Central memory CD8-positive, alpha-beta T cell (primary cell): ENCODE data around the gene KDM1B.
A peak's percentile ranks its signal among the peaks of the same experiment; 100 is the strongest.
"Not testable (repeated sequence)": the region's sequence is repeated elsewhere in the genome, so short reads cannot be mapped to it uniquely, and the experiment has no call there.

ENCODE experiments used
- ATAC-seq: fragments of 150-1000 bp; cut with Tn5 transposase; replicated peaks from 2 replicates; pipeline ENCODE4 v1.10.0; 2022; ENCODE audit warnings: mild to moderate bottlenecking, moderate FRiP score, moderate number of reproducible peaks; ENCODE audit not compliant: poor library complexity, severe bottlenecking; ENCODE audit errors: extremely low read depth
- DNase-seq, 2 donors: peaks; one replicate each; pipeline ENCODE4 v3.0.0; 2021; ENCODE audit warnings: low spot score in 2 of 2
- H3K27ac Mint-ChIP-seq: one replicate; pipeline ENCODE4 v1.8.0; 2022; ENCODE audit warnings: low read depth, mild to moderate bottlenecking, moderate library complexity, mixed read lengths
- H3K27me3 Mint-ChIP-seq: one replicate; pipeline ENCODE4 v1.8.0; 2022; ENCODE audit warnings: mixed read lengths
- H3K36me3 Mint-ChIP-seq: one replicate; pipeline ENCODE4 v1.8.0; 2022; ENCODE audit warnings: mild to moderate bottlenecking, moderate library complexity, mixed read lengths; ENCODE audit not compliant: insufficient read depth
- H3K4me1 Mint-ChIP-seq: one replicate; pipeline ENCODE4 v1.8.0; 2022; ENCODE audit warnings: mixed read lengths
- H3K4me3 Mint-ChIP-seq: one replicate; pipeline ENCODE4 v1.8.0; 2022; ENCODE audit warnings: mild to moderate bottlenecking, moderate library complexity, mixed read lengths
- H3K9me3 Mint-ChIP-seq: one replicate; pipeline ENCODE4 v1.8.0; 2022; ENCODE audit warnings: mixed read lengths

The KDM1B gene

GRCh38 chr6:18227166-18227565, 71.9 kb downstream of the KDM1B start:
- Mint-ChIP-seq H3K4me1 (peaks cover 23% of the 10 kb centered on the region), H3K36me3 (peaks cover 40% of the 10 kb centered on the region)
- H3K27ac Mint-ChIP-seq, H3K4me3 Mint-ChIP-seq, ATAC-seq, H3K9me3 Mint-ChIP-seq, H3K27me3 Mint-ChIP-seq, DNase-seq: not testable (repeated sequence)

GRCh38 chr6:18228590-18228989, 73.4 kb downstream of the KDM1B start:
- peaks cover 45% of the 10 kb centered on the region for H3K36me3 Mint-ChIP-seq
- H3K4me3 Mint-ChIP-seq, H3K9me3 Mint-ChIP-seq, H3K27me3 Mint-ChIP-seq, DNase-seq, ATAC-seq: not testable (repeated sequence)
- peaks cover 29% of the 10 kb centered on the region for H3K4me1 Mint-ChIP-seq
- H3K27ac Mint-ChIP-seq, result peak overlapping the region; percentile 2

DNA sequence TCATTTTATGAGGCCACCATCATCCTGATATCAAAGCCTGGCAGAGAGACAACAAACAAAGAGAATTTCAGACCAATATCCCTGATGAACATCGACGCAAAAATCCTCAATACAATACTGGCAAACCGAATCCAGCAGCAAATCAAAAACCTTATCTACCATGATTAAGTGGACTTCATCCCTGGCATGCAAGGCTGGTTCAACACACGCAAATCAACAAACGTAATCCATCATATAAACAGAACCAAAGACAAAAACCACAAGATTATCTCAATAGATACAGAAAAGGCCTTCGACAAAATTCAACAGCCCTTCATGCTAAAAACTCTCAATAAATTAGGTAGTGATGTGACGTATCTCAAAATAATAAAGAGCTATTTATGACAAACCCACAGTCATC, 76.6 kb downstream of the KDM1B start:
- not testable (repeated sequence) for H3K4me3 Mint-ChIP-seq
- peak overlapping the region; percentile 74 for H3K27ac Mint-ChIP-seq
- H3K36me3 Mint-ChIP-seq, result peaks cover 50% of the 10 kb centered on the region

GRCh38 chr6:18233770-18234169, 78.5 kb downstream of the KDM1B start:
- not testable (repeated sequence) for DNase-seq, H3K4me3 Mint-ChIP-seq, H3K27ac Mint-ChIP-seq, ATAC-seq, H3K9me3 Mint-ChIP-seq, H3K27me3 Mint-ChIP-seq
- Mint-ChIP-seq H3K36me3 (peaks cover 55% of the 10 kb centered on the region), H3K4me1 (peaks cover 35% of the 10 kb centered on the region)

More for the DNA sequence above, 76.6 kb downstream of the KDM1B start:
- not testable (repeated sequence) for H3K9me3 Mint-ChIP-seq, DNase-seq, H3K27me3 Mint-ChIP-seq, ATAC-seq
- peaks cover 35% of the 10 kb centered on the region for H3K4me1 Mint-ChIP-seq

DNA sequence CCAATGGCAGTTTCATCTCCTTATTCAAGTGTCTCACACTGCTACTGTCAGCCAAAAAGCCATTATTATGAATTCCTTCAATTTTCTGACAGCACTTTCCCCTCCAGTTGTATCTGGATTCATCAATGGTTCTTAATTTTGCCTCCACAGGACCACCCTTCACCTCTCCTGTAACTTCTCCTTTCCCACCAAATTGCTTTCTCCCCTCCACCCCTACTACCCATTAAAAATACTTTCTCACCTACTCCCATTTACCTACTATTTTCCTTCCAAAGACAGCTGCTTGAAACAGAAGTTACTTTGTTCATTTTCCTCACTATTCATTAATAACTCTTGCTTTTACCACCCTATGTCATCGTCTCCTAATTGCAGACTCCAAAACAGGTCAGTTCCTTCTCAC, 79.3 kb downstream of the KDM1B start:
- H3K9me3 Mint-ChIP-seq, result no peaks in the 10 kb centered on the region
- peaks cover 51% of the 10 kb centered on the region for H3K36me3 Mint-ChIP-seq
- DNase-seq, result no peak
- no peak overlapping the region for H3K4me3 Mint-ChIP-seq
- H3K27me3 Mint-ChIP-seq, result no peaks in the 10 kb centered on the region
- H3K27ac Mint-ChIP-seq, result peak overlapping the region; percentile 30
- ATAC-seq, result no peak
- peaks cover 35% of the 10 kb centered on the region for H3K4me1 Mint-ChIP-seq

GRCh38 chr6:18235524-18235923, 80.3 kb downstream of the KDM1B start:
- DNase-seq, result no peak
- Mint-ChIP-seq H3K36me3 (peaks cover 48% of the 10 kb centered on the region), H3K27me3 (no peaks in the 10 kb centered on the region), H3K4me3 (no peak overlapping the region), H3K27ac (no peak overlapping the region), H3K9me3 (no peaks in the 10 kb centered on the region), H3K4me1 (peaks cover 32% of the 10 kb centered on the region)
- ATAC-seq, result no peak

- H3K4me1 Mint-ChIP-seq, result peaks cover 29% of the 10 kb centered on the region
- peaks cover 39% of the 10 kb centered on the region for H3K36me3 Mint-ChIP-seq
- no peak for DNase-seq
- H3K27ac Mint-ChIP-seq, result peak overlapping the region; percentile 74
- no peak overlapping the region for H3K4me3 Mint-ChIP-seq
- no peaks in the 10 kb centered on the region for H3K27me3 Mint-ChIP-seq
- H3K9me3 Mint-ChIP-seq, result no peaks in the 10 kb centered on the region
- no peak for ATAC-seq
These were observed 81.9 kb downstream of the KDM1B start for GRCh38 chr6:18237167-18237566.

GRCh38 chr6:18240230-18240629, 85.0 kb downstream of the KDM1B start:
- no peaks in the 10 kb centered on the region for H3K27me3 Mint-ChIP-seq
- ATAC-seq (no peak), DNase-seq (no peak)
- H3K4me3 Mint-ChIP-seq, result no peak overlapping the region
- H3K36me3 Mint-ChIP-seq, result peaks cover 40% of the 10 kb centered on the region
- H3K27ac Mint-ChIP-seq, result no peak overlapping the region
- H3K4me1 Mint-ChIP-seq, result peaks cover 34% of the 10 kb centered on the region
- H3K9me3 Mint-ChIP-seq, result no peaks in the 10 kb centered on the region

GRCh38 chr6:18241208-18242038, 86.2 kb downstream of the KDM1B start:
- Mint-ChIP-seq H3K9me3 (no peaks in the 10 kb centered on the region), H3K36me3 (peaks cover 40% of the 10 kb centered on the region), H3K4me1 (peaks cover 44% of the 10 kb centered on the region), H3K27ac (peak overlapping the region; percentile 9), H3K4me3 (no peak overlapping the region), H3K27me3 (no peaks in the 10 kb centered on the region)
- DNase-seq, result no peak
- ATAC-seq, result no peak

GRCh38 chr6:18242062-18242851, 87.0 kb downstream of the KDM1B start:
- Mint-ChIP-seq H3K4me1 (peaks cover 44% of the 10 kb centered on the region), H3K4me3 (no peak overlapping the region)
- no peak for DNase-seq

DNA sequence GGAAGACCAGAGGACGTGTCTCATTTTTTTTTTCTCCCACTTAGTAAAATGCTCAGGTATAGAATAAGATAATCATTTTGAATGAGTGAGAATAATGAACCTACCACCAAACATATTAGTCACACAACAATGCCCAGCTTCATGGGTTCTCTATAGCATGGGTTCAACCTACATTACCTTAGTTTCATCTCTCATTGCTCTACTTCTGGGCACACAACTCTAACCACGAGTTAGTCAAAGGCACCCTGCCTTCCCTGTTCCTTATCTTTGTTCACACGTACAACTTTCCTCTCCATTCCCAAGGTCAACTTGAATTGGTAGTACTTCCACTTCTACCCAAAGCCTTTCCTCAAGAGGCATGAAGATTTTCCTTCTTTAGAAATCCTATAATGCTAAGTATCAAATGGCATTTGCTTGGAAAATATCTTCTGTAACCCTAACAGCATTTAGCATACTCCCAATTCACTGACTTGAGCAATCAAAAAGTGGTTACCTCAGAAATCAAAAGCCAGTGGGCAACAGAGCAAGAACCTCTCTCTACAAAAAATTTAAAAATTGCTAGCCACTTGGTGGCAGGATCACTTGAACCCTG, 88.2 kb downstream of the KDM1B start:
- Mint-ChIP-seq H3K36me3 (peaks cover 34% of the 10 kb centered on the region), H3K4me1 (peaks cover 39% of the 10 kb centered on the region), H3K4me3 (no peak overlapping the region), H3K27ac (no peak overlapping the region), H3K27me3 (no peaks in the 10 kb centered on the region), H3K9me3 (no peaks in the 10 kb centered on the region)
- ATAC-seq (no peak), DNase-seq (no peak)

More at GRCh38 chr6:18242062-18242851, 87.0 kb downstream of the KDM1B start:
- H3K27ac Mint-ChIP-seq, result peak overlapping the region; percentile 9
- ATAC-seq, result no peak
- no peaks in the 10 kb centered on the region for H3K9me3 Mint-ChIP-seq
- H3K27me3 Mint-ChIP-seq, result no peaks in the 10 kb centered on the region
- peaks cover 33% of the 10 kb centered on the region for H3K36me3 Mint-ChIP-seq

GRCh38 chr6:18244251-18244650, 89.0 kb downstream of the KDM1B start:
- DNase-seq, result no peak
- Mint-ChIP-seq H3K36me3 (peaks cover 42% of the 10 kb centered on the region), H3K4me1 (peaks cover 42% of the 10 kb centered on the region), H3K27ac (no peak overlapping the region), H3K4me3 (no peak overlapping the region), H3K27me3 (no peaks in the 10 kb centered on the region), H3K9me3 (no peaks in the 10 kb centered on the region)
- no peak for ATAC-seq
